HG03558 (cell line): Measurements from ENCODE around the gene RALGDS.
"Not testable (repeated sequence)": the region's sequence is repeated elsewhere in the genome, so short reads cannot be mapped to it uniquely, and the experiment has no call there.

Experiments used
- ATAC-seq: cut with Tn5 transposase; IDR thresholded peaks from one replicate; pipeline ENCODE4 v1.9.1; 2021; ENCODE audit warnings: moderate number of reproducible peaks; ENCODE audit not compliant: unreplicated experiment; ENCODE audit errors: extremely low read depth

Gene RALGDS

GRCh38 chr9:133098104-133098754, 22.8 kb downstream of the RALGDS start:
- no peak for ATAC-seq

DNA sequence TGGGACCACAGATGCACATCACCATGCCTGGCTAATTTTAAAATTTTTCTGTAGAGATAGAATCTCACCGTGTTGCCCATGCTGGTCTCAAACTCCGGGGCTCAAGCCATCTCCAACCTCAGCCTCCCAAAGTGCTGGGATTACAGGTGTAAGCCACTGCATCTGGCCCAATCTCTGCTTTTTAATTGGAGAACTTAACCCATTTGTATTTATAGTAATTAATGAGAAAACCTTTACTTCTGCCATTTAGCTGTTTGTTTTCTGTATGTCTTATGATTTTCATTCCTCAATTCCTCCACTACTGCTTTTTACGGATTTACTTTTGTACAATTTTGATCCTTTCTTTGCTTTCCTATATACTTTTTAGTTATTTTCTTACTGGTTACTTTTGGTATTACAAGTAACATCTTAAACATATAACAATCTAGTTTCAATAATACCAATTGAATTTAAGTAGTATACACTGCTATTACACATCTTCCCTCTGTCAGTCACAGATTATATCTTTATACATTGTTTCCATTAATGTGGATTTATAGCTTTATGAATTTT, 26.1 kb downstream of the RALGDS start:
- no peak for ATAC-seq

GRCh38 chr9:133094351-133094750, 26.7 kb downstream of the RALGDS start:
- not testable (repeated sequence) for ATAC-seq

GRCh38 chr9:133090752-133091385, 30.2 kb downstream of the RALGDS start:
- no peak for ATAC-seq

DNA sequence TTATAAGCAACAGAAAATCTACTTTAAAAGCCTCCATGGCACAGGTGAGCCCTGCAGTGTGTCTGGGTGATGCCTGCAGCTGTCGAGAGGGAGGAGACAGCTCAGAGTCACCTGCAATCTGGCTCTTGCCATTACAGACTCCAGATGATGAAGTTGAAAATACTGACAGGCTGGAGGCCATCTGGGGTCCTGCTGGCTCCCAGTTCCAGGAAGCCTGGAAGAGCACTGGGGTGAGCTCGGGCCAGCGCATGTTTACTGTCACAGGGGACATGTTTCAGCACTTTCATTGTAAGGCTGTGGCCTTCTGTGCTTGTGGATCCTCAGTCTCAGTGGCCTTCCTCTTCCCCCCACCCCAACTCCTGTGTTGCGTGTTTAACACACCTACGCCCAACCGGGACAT, 30.9 kb downstream of the RALGDS start:
- no peak for ATAC-seq

DNA sequence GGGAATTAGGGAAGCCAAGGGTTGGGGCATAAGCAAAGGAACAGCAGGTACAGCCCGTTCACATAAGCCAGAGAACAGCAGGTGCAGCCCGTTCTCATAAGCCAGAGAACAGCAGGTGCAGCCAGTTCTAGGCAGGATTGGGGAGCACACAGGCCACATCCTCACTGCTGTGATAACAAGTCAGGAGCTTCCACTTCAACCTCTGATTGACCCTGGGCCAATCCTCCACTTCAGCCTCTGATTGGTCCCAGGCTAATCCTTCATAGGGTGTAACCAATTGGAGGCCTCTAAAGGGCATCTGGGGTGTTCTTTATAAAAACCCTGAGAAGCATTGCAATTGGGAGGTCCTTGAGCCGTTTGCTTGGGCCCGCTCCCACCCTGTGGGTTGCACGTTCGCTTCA, 31.8 kb downstream of the RALGDS start:
- no peak for ATAC-seq

GRCh38 chr9:133088756-133089155, 32.3 kb downstream of the RALGDS start:
- no peak for ATAC-seq

- no peak for ATAC-seq
Observed at GRCh38 chr9:133088146-133088750, 32.8 kb downstream of the RALGDS start.

- ATAC-seq, result no peak
Observed at GRCh38 chr9:133087429-133088145, 33.5 kb downstream of the RALGDS start.

DNA sequence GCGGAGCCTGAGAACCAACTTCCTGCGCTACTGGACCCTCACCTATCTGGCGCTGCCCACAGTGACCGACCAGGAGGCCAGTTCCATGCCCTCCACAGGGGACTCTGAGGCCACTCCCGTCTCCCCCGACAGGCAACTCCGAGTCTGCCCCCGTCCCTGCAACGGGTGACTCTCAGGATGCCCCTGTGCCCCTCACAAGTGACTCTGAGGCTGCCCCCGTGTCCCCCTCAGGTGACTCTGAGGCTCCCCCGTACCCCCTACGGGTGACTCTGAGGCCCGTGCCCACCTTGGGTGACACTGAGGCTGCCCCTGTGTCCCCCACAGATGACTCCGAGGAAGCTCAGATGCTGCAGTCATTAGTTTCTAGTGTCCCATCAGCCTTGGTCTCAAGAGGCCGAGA, 34.1 kb downstream of the RALGDS start:
- no peak for ATAC-seq

- ATAC-seq, result not testable (repeated sequence)
Observed at GRCh38 chr9:133086212-133086860, 34.7 kb downstream of the RALGDS start.

DNA sequence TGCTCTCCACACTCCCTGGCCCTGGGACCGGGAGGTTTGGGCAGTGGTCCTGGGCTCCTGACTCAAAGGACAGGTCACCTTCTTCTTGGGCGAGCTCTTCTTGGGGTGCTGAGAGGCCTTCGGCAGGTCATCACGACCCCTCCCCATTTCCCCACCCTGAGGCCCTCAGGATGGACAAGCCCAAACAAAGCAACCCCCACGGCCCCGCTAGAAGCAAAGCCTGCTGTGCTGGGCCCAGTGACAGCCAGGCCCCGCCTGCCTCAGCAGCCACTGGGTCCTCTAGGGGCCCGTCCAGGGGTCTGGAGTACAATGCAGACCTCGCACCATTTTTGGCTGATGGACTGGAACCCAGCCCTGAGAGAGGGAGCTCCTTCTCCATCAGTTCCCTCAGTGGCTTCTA, 37.4 kb downstream of the RALGDS start:
- not testable (repeated sequence) for ATAC-seq

- ATAC-seq, result not testable (repeated sequence)
Observed at GRCh38 chr9:133081957-133082644, 38.9 kb downstream of the RALGDS start.

DNA sequence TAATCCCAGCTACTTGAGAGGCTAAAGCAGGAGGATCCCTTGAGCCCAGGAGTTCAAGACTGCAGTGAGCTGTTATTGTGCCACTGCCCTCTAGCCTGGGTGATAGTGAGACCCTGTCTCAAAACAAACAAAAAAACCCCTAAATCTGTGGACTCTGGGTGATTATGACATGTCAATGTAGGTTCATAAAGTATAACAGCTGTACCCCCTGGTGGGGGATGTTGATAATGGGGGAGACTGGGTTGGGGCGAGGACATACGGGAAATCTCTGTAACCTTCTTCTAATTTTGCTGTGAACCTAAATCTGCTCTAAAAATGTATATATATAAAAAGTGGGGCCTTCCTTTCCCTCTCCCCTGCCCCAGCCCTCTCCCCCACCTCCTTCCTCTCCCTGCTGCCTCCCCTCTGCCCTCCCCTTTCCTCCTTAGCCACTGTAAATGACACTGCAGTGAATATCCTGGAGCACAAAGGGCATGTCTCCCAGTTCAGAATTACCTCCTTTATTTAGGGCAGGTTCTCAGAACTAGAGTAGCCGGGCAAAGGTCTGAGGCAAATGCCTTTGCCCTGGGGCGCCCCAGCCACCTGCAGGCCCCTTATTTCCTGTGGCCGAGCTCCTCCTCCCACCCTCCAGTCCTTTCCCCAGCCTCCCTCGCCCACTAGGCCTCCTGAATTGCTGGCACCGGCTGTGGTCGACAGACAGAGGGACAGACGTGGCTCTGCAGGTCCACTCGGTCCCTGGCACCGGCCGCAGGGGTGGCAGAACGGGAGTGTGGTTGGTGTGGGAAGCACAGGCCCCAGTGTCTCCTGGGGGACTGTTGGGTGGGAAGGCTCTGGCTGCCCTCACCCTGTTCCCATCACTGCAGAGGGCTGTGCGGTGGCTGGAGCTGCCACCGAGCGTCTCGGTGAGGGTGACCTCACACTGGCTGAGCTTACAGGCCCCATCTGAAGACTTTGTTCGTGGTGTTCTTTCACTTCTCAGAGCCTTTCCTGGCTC, 40.0 kb downstream of the RALGDS start:
- ATAC-seq, result not testable (repeated sequence)

DNA sequence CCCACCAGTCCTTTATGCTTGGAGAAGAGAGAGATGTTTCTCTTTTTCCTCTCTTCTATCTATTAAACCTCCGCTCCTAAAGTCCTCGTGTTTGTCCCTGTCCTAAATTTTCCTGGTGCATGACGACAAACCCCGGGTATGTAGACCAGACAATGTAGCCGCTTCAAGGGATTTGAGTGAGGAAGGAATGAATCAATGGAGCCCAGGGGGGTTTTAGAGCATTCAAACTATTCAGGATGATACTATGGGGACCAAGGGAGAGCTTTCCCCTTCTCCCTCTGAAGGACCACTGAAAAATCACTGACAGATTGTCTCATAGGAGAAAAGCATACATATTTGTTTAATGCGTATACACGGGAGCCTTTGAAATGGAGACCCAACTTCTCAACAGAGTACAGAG, 40.9 kb downstream of the RALGDS start:
- ATAC-seq, result no peak

DNA sequence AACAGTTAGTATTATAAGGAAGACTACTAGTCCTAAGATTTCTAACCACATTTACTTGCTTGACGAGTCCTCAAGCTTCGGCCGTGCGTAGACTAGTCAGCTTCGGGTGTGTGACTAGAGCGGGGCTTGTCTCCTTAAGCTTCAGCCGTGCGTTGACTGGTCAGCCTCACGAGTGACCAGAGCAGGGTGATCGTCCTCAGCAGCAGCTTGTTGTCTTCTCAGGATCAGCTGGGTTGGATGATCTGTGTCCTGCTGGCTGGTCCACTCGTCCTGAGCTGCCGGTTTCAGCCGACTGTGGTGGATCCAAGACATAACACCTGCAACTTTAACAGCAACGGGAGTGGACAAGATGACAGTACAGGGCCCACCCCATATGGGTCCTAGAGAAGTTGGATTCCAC, 42.6 kb downstream of the RALGDS start:
- ATAC-seq, result no peak

DNA sequence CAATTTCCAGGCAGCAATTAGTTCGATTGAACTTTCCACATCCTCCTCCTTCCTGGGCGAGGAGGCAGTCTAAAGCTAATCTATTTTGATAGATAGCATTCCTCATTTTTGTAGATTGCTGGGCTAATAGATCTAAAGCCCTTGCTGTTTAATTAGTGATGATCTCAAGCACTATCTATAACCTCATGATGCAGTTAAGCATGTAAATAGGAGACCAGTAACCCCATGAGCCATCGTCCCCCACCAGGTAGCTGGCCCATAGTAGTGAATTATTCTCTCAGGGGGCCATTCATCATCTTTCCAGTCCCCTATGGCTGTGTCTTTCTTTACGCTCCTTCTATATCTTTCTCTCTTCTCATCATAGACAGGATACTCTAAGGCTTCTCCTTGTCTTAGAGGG, 44.3 kb downstream of the RALGDS start:
- ATAC-seq, result no peak

DNA sequence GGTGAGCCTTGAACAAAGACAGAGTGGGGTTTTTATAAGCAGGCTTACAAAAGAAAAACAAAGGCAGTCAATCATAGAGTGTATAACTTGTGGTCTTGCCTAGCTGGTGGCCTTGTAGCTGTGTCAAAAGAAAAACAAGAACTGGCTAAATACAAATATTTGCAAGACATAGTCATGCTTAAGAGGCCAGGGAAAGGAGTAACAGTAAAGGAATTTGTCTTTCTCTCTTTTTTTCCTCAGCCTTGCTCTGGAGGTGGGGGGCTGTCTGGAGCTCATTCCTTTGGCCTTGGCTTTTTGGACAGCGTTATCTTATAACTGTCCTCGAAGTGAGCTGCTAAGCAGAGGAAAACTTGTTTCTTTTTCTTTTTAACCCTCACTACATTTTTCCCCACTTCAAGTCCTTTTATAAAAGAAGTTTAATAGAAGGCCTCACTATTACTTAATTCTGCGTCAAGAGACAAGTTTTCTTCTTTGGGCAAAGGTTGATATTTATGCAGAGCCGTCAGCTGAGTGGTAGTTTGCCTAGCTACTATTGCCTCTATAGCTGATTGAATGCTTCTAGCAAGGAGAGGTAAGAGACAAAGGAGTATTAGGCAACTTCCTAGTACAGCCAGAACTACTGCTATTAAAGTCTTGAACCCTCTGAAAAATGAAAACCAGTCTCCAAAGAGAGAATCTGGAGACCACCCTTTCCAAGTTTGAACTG, 45.0 kb downstream of the RALGDS start:
- no peak for ATAC-seq
